ENCODE data around the gene ULK4.

DNA sequence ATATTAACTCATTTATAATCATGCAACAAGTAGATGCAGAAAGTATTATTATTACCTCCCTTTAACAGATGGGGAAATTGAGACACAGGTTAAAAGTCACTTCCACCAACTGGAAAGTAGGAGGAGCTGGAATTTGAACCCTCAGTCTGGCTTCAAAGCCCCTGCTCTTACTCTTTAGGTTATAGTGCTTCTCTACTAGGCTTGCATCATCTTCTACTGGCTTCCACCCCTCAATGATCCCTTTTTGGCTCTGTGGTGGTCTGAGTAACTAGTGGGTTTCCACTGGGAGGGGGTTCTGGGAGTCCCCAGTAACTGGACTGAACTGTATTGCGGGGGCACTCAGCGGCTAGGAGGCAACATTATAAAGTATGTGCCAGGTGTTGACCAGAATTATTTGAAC lies 671.6 kb downstream of the ULK4 start:
- TF ChIP-seq, protein P1, sequence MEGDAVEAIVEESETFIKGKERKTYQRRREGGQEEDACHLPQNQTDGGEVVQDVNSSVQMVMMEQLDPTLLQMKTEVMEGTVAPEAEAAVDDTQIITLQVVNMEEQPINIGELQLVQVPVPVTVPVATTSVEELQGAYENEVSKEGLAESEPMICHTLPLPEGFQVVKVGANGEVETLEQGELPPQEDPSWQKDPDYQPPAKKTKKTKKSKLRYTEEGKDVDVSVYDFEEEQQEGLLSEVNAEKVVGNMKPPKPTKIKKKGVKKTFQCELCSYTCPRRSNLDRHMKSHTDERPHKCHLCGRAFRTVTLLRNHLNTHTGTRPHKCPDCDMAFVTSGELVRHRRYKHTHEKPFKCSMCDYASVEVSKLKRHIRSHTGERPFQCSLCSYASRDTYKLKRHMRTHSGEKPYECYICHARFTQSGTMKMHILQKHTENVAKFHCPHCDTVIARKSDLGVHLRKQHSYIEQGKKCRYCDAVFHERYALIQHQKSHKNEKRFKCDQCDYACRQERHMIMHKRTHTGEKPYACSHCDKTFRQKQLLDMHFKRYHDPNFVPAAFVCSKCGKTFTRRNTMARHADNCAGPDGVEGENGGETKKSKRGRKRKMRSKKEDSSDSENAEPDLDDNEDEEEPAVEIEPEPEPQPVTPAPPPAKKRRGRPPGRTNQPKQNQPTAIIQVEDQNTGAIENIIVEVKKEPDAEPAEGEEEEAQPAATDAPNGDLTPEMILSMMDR (IDR thresholded peaks at IDR 0.05), result no peak
- no peak for TF ChIP-seq POLR2A (IDR thresholded peaks at IDR 0.05)
